Fibroblast of peridontal ligament (primary cell): ENCODE data around the gene MARCKSL1.
"Not testable (repeated sequence)": the region's sequence is repeated elsewhere in the genome, so short reads cannot be mapped to it uniquely, and the experiment has no call there.

Experiments
- DNase-seq: peaks from one replicate; pipeline ENCODE4 v3.0.0-alpha.2; 2010; ENCODE audit errors: extremely low read depth

The MARCKSL1 gene

DNA sequence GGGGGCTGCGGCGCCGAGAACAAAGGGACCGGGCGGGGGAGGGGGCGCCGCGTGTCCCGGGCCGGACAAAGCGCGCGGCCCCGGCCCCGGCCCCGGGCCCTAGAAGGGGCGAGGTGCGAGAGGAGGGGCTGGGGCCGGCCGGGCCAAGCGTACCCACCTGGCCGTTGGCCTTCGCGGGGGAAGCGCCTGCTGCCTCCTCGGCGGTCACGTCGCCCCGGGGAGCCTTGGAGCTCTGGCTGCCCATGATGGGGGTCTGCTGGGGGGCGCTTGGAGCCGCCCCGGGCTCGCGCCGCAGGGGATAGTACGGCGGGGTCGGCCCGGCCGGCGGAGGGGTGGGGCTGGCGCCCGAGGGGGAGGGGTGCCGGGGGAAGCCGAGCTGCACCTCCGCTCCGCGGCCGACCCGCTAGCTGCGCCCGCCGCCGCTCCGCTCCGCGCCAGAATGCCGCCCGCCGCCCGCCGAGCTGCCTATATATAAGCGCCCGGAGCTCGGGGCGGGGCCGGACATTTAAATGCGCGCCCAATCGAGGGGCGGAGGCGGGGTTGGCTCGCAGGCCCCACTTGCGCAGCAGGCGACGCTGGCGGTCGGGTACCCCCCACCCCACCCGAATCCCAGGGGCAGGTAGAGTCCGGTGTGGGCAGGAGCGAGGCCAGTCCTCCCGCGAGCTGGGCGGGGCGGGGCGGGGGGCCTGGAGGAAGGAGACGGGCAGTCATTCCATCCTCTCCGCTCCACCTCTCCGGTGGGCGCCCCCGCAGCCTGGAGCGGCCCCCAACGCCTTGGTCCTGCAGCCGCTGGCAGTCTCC, at the start of gene MARCKSL1:
MARCKSL1 (minus strand) TSS at position 444 of the 801 bp plus-strand sequence; CDS start at position 244, 200 bp downstream.
- DNase-seq = peak; percentile 43

GRCh38 chr1:32380057-32380456, 44.0 kb upstream of the MARCKSL1 start:
- DNase-seq = no peak

GRCh38 chr1:32377541-32378220, 41.6 kb upstream of the MARCKSL1 start:
- no peak for DNase-seq

GRCh38 chr1:32376199-32376598, 40.2 kb upstream of the MARCKSL1 start:
- DNase-seq = no peak

DNA sequence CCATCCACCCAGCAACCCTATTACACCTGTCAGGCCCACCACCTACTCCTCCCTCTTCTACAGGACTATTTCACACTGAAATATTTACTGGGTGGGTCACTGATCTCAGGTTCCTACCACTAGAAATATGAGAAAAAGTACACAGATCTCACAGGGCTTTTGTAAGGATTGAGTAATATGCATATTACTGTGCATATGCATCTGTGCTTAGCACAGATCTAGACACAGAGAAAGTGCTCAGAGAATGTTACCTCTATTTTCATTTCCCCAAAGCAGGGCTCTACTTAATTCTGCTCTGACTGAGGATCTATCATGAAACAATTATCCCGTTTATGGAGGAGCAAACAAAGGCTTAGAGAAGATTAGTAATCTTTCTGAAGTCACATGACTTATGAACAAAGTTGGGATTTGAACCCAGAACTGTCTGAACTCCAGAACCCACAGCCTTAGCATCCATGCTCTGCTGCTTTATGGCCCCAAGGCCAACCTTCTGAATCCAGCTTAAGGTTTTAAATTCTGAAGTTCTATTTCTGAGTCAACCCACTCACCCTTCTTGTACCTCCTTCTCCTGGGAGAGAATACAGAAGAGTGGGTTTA, 38.1 kb upstream of the MARCKSL1 start:
- no peak for DNase-seq

GRCh38 chr1:32372149-32372756, 36.2 kb upstream of the MARCKSL1 start:
- no peak for DNase-seq

DNA sequence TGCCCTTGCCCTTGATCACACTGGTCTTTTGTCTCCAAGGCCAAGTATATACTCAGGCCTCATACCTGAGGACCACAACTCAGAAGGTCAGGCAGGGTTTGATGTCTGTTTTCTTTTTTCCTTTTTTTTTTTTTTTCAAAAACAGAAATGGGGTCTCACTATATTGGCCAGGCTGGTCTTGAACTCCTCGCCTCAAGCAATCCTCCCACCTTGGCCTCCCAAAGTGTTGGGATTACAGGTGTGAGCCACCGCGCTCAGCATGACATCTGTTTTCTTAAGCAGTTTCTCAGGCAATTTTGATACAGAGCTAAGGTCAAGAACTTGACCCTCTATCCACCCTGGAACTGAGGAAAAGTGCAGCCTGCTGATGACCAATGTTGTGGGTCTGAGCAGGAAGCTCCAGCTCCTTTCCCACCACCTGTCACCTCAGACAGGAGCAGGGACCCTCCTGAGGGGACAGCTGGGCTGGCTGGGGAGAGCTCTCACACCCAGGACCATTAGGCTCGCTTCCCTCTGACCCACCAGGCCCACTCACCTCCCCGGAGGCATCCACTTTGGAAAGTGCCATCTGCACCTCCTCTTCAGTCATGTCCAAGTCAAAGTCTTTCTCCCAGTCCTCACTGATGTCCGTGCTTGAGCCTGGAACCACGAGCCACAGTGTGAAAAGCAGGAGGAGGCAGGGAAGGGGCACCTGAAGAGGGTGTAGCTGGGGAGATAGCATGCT, 32.0 kb upstream of the MARCKSL1 start:
- no peak for DNase-seq

DNA sequence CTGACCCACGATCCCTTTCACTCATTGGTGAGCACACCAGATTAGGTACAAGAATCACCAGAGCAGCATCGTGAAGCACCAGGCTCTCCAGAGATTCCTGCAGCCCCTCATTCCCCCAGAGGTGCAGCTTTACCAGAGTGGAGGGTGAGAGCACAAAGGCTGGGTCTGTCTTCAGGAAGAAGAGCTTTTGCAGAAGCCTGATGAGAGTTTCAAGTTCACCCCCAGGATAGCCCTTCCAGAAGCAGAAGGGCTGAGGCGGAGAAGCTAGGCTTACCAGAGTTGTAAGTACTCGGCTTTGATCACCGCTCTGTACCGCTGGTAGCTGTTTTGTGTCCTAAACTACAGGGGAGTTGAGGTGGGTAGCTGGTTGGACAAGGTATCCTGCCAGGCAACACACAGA, 29.4 kb upstream of the MARCKSL1 start:
- DNase-seq = no peak

GRCh38 chr1:32364836-32365235, 28.8 kb upstream of the MARCKSL1 start:
- DNase-seq = no peak

GRCh38 chr1:32363713-32364112, 27.7 kb upstream of the MARCKSL1 start:
- no peak for DNase-seq

GRCh38 chr1:32362474-32363313, 26.7 kb upstream of the MARCKSL1 start, which contains the start of the genes FAM229A and TSSK3:
FAM229A (minus strand) TSS chr1:32362485; CDS start chr1:32362091, 394 bp downstream.
TSSK3 (plus strand) TSS chr1:32362539; CDS start chr1:32362702, 163 bp downstream.
- DNase-seq = no peak

DNA sequence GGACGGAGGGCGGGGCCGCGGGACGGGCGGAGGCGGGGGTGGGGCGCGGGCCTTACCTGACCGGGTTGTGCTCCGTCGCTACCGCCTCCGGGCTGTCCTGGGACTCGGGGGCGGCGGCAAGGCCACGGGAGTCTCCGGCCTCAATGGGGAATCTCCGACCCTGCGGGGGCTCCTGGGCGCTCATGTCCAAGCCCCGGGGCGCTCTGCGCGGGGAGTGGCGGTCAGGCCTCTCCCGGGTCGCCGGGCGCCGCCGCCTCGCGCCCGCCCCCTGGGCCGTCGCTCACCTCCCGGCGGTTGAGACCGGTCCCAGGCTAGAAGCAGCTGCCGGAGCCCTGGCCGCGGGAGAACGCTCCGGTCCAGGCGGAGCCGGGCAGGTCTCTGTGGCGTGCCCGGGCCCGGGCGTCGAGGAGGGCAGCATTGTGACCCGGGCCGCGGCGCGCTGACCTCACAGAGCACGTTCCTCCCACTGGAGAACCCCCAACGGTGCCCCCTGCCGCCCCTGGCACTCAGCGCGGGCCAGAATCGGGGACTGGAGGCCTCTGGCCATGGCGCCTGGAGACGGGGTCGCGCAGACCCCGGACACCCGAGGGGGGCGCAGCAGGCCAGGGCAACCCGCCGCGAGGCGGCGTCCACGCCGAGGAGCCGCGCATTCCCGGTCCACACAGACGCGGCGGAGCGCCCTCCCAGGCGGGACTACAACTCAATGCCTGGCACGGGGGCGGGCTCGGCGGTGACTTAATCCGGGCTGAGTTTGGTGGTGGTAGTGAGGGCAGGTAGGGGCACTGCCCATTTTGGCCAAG, 25.8 kb upstream of the MARCKSL1 start:
- peak; percentile 19 for DNase-seq

DNA sequence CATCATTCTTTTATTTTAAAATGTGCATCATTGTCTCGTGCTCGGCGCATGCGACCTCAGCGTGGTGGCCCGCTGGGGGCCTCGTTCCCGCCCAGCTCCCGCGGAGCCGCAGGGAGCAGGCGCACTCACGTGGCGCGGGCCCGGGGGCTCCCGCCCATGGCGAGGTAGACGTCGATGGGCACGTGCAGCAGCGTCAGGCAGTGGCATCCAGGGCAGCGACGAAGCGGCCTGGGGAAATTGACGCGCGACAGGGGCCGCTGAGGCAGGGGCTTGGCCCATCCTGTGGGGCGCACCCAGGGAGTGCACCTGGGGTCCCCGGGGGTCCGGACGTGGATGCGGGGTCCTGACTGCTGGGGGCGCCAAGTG, 25.3 kb upstream of the MARCKSL1 start:
- DNase-seq = no peak

- no peak for DNase-seq
Observed at GRCh38 chr1:32358435-32358834, 22.4 kb upstream of the MARCKSL1 start.

DNA sequence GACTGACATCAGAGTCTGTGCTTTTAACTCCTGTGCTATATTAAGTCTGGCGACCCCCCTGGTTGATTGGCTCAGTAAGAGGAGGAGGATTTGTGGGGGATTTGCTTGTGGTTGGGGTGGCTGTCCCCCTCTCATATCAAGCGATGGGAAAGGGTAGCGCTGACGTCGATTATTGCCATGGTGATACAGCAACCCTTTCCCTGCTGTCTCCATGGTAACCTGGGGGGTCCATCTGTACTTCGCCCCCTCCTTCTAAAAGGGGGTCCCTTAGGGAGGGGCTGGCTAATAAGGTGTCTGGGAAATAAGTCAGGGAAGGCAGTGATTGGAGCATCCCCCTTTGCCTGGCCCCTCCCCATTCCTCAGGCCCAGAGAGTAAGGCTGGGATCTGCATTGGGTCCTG, 21.6 kb upstream of the MARCKSL1 start:
- no peak for DNase-seq

DNA sequence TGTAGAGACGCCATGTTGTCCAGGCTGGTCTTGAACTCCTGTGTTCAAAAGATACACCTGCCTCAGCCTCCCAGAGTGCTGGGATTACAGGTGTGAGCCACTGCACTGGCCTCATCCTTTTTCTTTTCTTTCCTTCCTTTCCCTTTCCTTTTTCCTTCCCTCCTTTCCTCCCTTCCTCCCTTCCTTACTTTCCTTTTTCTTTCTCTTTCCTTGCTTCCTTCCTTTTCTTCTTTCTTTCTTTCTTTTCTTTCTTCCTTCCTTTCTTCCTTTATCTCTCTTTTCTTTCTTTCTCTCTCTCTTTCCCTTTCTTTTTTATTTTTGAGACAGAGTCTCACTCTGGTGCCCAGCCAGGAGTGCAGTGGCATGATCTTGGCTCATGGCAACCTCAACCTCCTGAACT, 20.4 kb upstream of the MARCKSL1 start:
- DNase-seq = no peak

- DNase-seq = not testable (repeated sequence)
Observed at GRCh38 chr1:32355778-32356177, 19.7 kb upstream of the MARCKSL1 start.

DNA sequence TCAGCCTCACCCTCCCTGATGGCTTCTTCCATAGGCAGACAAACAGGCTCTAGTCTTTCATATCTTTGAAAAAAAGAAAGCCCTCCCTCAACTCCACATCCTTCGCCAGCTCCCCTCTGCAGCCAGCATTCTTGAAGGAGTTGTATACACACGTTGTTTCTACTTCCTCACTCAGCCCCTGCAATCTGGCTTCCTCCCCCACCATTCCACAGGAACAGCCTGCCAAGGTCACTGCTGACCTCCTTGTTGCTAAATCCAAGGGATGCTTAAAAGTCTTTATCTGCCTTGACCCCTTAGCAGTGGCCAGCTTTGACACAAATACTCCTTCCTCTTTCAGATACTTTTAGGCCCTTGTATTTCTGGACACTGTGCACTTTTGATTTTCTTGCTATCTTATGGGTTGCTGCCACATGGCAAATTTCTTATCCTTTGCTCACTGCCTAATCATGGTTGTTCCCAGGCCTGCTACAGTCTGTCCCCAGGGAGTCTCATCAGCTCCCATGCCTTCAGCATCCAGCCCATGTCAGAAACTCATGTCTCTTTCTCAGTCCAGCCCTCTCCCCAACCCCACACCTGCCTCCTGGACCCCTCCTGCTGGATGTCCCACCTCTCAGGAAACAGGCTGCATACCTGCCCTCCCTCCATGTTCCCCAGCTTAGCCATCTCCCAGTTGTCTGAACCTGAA, 18.0 kb upstream of the MARCKSL1 start:
- peak; percentile 63 for DNase-seq

DNA sequence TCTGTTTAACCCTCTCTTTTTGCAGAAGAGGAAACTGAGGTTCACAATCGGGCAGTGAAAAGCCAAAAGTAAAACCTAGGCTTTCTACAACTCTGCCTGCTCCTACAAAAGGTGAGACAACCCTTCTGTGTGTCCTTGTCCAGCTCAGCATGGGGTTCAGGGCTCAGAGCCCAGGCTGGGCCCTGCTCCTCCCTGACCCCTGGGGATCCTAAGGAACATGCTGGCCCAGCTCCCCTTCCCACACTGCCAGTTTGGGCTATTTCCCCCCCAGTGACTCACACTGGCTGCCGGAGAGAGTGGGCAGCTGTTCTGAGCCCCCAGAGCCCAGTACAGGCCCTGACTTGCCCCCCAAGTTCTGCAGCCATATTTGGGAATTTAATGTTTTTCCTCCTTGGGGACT, 17.4 kb upstream of the MARCKSL1 start:
- DNase-seq = no peak
